ENCODE measurements around the gene JAZF1.

Gene JAZF1

DNA sequence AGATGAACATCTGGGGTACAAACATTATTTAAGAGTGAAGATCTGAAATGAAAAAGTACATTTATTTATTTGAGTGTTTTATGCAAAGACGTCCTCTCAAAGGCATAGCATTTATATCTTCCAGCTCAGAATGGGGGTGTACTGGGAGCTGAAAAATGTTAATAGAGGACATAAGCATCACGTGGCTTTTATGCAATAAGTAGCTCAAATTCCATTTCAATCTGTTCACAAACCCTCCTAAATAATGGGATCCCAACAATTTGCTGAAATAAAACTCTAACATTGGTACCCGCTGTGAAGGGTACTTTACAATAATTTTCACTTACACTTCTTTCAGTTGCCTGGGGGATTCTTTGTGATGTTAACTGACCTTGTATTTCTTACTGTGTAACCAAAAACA, 268.7 kb downstream of the JAZF1 start:
- Histone ChIP-seq H3K4me2 (ENCODE audit: insufficient read depth, low read length, poor library complexity, severe bottlenecking) (no peak overlapping the region), H3K4ac (ENCODE audit: low read length) (no peak overlapping the region), H3K4me1 (ENCODE audit: control insufficient read depth in 2 of 2, insufficient read depth in 1 of 2, low read depth in 1 of 2, low read length in 2 of 2) (peaks cover 5 to 14% of the 10 kb centered on the region in 2 donors), H3K14ac (ENCODE audit: low read length) (no peak overlapping the region), H3K27ac (replicated peaks; ENCODE audit: low read length) (no peak overlapping the region), H4K91ac (ENCODE audit: low read depth, low read length, poor library complexity) (no peak overlapping the region), H2AK5ac (ENCODE audit: low read depth, low read length) (no peak overlapping the region), H2BK12ac (ENCODE audit: low read length) (no peak overlapping the region), H3K79me1 (ENCODE audit: low read depth, low read length) (no peaks in the 10 kb centered on the region), H2BK15ac (ENCODE audit: low read length) (no peak overlapping the region), H3K9me3 (replicated peaks in 1 of 2; ENCODE audit: control insufficient read depth in 2 of 2, insufficient read depth in 1 of 2, low read depth in 1 of 2, low read length in 2 of 2) (no peaks in the 10 kb centered on the region), H4K8ac (ENCODE audit: low read depth, low read length) (no peak overlapping the region), H3K23ac (ENCODE audit: low read depth, low read length, poor library complexity) (no peak overlapping the region), H3K4me3 (ENCODE audit: low read length in 2 of 2) (no peak overlapping the region), H3K9ac (ENCODE audit: low read depth, low read length, poor library complexity) (no peak overlapping the region), H2BK5ac (ENCODE audit: low read length) (no peak overlapping the region), H3K27me3 (ENCODE audit: control insufficient read depth in 3 of 3, insufficient read depth in 3 of 3, low read depth in 1 of 3, low read length in 3 of 3) (no peaks in the 10 kb centered on the region), H2AFZ (ENCODE audit: low read length) (no peak overlapping the region), H2BK120ac (ENCODE audit: low read depth, low read length) (no peak overlapping the region), H3K36me3 (replicated peaks in 1 of 2; ENCODE audit: control insufficient read depth in 2 of 2, insufficient read depth in 2 of 2, low read length in 2 of 2) (no peaks in the 10 kb centered on the region), H3K18ac (ENCODE audit: low read length) (no peak overlapping the region)
- no CpG with 5 or more reads among the region's 3 CpGs for WGBS, 2 donors (ENCODE audit: extremely low coverage in 2 of 2, insufficient read length in 2 of 2, insufficient replicate concordance in 1 of 2)
- no peak for DNase-seq (ENCODE audit: low spot score)

DNA sequence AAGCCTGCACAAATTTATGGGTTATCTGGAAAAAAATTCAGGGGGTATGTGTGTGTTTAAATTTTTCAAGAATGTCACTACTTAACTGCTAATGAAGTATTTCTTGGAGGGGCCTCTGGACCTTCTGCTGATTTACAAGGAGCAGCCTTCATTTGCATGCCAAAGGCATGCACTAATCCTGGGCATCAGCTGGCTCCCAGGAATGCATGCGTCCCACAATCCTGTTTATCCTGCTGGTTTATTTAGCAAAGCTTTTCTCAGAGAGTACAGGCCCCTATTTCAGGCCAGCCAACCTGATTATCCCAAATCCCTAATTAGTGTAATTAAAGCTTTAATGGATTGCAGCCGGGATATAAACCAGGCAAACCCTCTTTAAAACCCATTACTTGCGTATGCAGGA, 270.3 kb downstream of the JAZF1 start:
- Histone ChIP-seq H3K14ac (ENCODE audit: low read length) (no peak overlapping the region), H3K4me1 (ENCODE audit: control insufficient read depth in 2 of 2, insufficient read depth in 1 of 2, low read depth in 1 of 2, low read length in 2 of 2) (peaks cover 9 to 17% of the 10 kb centered on the region in 2 donors), H3K4ac (ENCODE audit: low read length) (no peak overlapping the region), H3K4me3 (ENCODE audit: low read length in 2 of 2) (no peak overlapping the region), H2AFZ (ENCODE audit: low read length) (peak overlapping the region; percentile 2), H2AK5ac (ENCODE audit: low read depth, low read length) (no peak overlapping the region), H2BK12ac (ENCODE audit: low read length) (no peak overlapping the region), H3K4me2 (ENCODE audit: insufficient read depth, low read length, poor library complexity, severe bottlenecking) (peak overlapping the region; percentile 35), H3K23ac (ENCODE audit: low read depth, low read length, poor library complexity) (no peak overlapping the region), H4K91ac (ENCODE audit: low read depth, low read length, poor library complexity) (no peak overlapping the region), H3K9me3 (replicated peaks in 1 of 2; ENCODE audit: control insufficient read depth in 2 of 2, insufficient read depth in 1 of 2, low read depth in 1 of 2, low read length in 2 of 2) (no peaks in the 10 kb centered on the region), H3K27ac (replicated peaks; ENCODE audit: low read length) (peak overlapping the region; percentile 74), H2BK5ac (ENCODE audit: low read length) (no peak overlapping the region), H3K79me1 (ENCODE audit: low read depth, low read length) (no peaks in the 10 kb centered on the region), H3K18ac (ENCODE audit: low read length) (no peak overlapping the region), H3K9ac (ENCODE audit: low read depth, low read length, poor library complexity) (no peak overlapping the region), H2BK120ac (ENCODE audit: low read depth, low read length) (no peak overlapping the region), H3K27me3 (ENCODE audit: control insufficient read depth in 3 of 3, insufficient read depth in 3 of 3, low read depth in 1 of 3, low read length in 3 of 3) (no peaks in the 10 kb centered on the region), H2BK15ac (ENCODE audit: low read length) (no peak overlapping the region), H4K8ac (ENCODE audit: low read depth, low read length) (no peak overlapping the region), H3K36me3 (replicated peaks in 1 of 2; ENCODE audit: control insufficient read depth in 2 of 2, insufficient read depth in 2 of 2, low read length in 2 of 2) (no peaks in the 10 kb centered on the region)
- WGBS, 2 donors (ENCODE audit: extremely low coverage in 2 of 2, insufficient read length in 2 of 2, insufficient replicate concordance in 1 of 2), result no CpG with 5 or more reads among the region's 3 CpGs
- DNase-seq (ENCODE audit: low spot score), result peak; percentile 82

DNA sequence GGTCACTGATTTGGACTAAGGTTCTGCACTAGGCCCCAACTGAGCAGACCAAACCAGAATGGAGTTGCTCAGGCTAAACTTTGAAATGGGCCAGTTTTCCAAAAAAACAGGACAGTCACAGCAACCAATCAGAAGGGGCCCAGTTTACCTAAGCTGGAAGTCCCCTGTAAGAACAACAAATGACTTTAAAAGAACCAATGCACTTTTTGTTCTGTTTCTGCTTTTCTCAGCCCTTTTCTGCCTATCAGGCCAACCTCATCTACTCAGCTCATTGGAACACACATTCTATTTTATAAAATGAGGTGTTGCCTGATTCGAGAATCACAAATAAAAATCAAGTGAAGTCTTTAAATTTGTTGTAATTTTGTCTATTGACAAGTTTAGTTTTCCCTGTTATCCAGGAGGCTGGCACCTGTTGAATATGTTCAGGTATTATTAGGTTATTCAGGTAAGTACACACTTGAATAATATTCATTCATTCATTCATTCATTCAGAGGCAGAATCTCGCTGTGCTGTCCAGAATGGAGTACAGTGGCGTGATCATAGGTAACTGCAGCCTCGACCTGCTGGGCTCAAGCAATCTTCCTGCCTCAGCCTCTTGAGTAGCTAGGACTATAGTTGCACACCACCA, 271.9 kb downstream of the JAZF1 start:
- Histone ChIP-seq H3K23ac (ENCODE audit: low read depth, low read length, poor library complexity) (no peak overlapping the region), H3K14ac (ENCODE audit: low read length) (no peak overlapping the region), H3K4me3 (ENCODE audit: low read length in 2 of 2) (no peak overlapping the region), H3K18ac (ENCODE audit: low read length) (no peak overlapping the region), H3K79me1 (ENCODE audit: low read depth, low read length) (no peaks in the 10 kb centered on the region), H2AK5ac (ENCODE audit: low read depth, low read length) (no peak overlapping the region), H2BK15ac (ENCODE audit: low read length) (no peak overlapping the region), H4K8ac (ENCODE audit: low read depth, low read length) (no peak overlapping the region), H2BK120ac (ENCODE audit: low read depth, low read length) (no peak overlapping the region), H3K9ac (ENCODE audit: low read depth, low read length, poor library complexity) (no peak overlapping the region), H3K4me1 (ENCODE audit: control insufficient read depth in 2 of 2, insufficient read depth in 1 of 2, low read depth in 1 of 2, low read length in 2 of 2) (peaks cover 9 to 11% of the 10 kb centered on the region in 2 donors), H3K27me3 (ENCODE audit: control insufficient read depth in 3 of 3, insufficient read depth in 3 of 3, low read depth in 1 of 3, low read length in 3 of 3) (no peaks in the 10 kb centered on the region), H2BK12ac (ENCODE audit: low read length) (no peak overlapping the region), H3K4ac (ENCODE audit: low read length) (no peak overlapping the region), H2AFZ (ENCODE audit: low read length) (no peak overlapping the region), H3K4me2 (ENCODE audit: insufficient read depth, low read length, poor library complexity, severe bottlenecking) (no peak overlapping the region), H3K9me3 (replicated peaks in 1 of 2; ENCODE audit: control insufficient read depth in 2 of 2, insufficient read depth in 1 of 2, low read depth in 1 of 2, low read length in 2 of 2) (no peaks in the 10 kb centered on the region), H4K91ac (ENCODE audit: low read depth, low read length, poor library complexity) (no peak overlapping the region), H3K27ac (replicated peaks; ENCODE audit: low read length) (no peak overlapping the region), H3K36me3 (replicated peaks in 1 of 2; ENCODE audit: control insufficient read depth in 2 of 2, insufficient read depth in 2 of 2, low read length in 2 of 2) (no peaks in the 10 kb centered on the region), H2BK5ac (ENCODE audit: low read length) (no peak overlapping the region)
- DNase-seq (ENCODE audit: low spot score), result no peak
- WGBS, 2 donors (ENCODE audit: extremely low coverage in 2 of 2, insufficient read length in 2 of 2, insufficient replicate concordance in 1 of 2), result no CpG with 5 or more reads among the region's 4 CpGs

DNA sequence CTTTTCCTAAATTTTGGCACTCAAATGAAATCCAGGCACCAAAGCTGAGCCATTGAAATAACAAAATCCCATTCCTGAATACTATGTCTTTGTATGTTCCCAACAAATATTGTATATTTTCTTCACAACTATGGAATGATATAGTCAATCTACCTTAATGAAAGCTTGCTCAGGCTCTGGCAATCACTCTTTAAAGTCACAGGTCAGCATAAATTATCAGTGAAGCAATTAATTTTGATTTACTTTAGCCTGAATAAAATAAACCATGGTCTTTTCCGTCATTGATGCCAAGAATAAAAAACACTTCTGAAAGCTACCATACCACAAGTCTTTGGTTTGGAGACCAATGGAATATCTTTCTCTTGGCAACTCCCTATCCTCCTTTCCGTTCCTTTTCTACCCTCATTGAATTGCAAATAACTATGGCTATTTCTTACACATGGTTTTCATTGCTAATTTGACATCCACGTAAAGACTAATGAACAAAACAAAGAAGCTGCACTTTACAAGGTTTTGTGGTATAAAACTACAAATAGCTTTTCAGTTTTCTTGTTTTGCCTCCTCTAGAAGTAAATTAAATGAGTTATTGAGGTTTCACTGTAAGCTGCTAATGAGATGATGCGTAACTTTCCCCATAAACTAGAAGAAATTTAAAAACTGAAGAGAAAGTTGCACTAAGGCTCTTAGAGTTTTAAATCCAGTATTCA, 274.1 kb downstream of the JAZF1 start:
- no peak overlapping the region for H4K8ac ChIP-seq (ENCODE audit: low read depth, low read length)
- H3K4me2 ChIP-seq (ENCODE audit: insufficient read depth, low read length, poor library complexity, severe bottlenecking), result no peak overlapping the region
- no peak overlapping the region for H3K27ac ChIP-seq (replicated peaks; ENCODE audit: low read length)
- no peak overlapping the region for H3K18ac ChIP-seq (ENCODE audit: low read length)
- H2BK12ac ChIP-seq (ENCODE audit: low read length), result no peak overlapping the region
- H3K9ac ChIP-seq (ENCODE audit: low read depth, low read length, poor library complexity), result no peak overlapping the region
- peak overlapping the region; percentile 50 for H2AFZ ChIP-seq (ENCODE audit: low read length)
- DNase-seq (ENCODE audit: low spot score), result no peak
- H3K4ac ChIP-seq (ENCODE audit: low read length), result no peak overlapping the region
- no peak overlapping the region for H3K14ac ChIP-seq (ENCODE audit: low read length)
- no peak overlapping the region for H3K23ac ChIP-seq (ENCODE audit: low read depth, low read length, poor library complexity)
- no peak overlapping the region for H4K91ac ChIP-seq (ENCODE audit: low read depth, low read length, poor library complexity)
- peaks cover 8 to 9% of the 10 kb centered on the region in 2 donors for H3K4me1 ChIP-seq (ENCODE audit: control insufficient read depth in 2 of 2, insufficient read depth in 1 of 2, low read depth in 1 of 2, low read length in 2 of 2)
- H2BK5ac ChIP-seq (ENCODE audit: low read length), result no peak overlapping the region
- no peaks in the 10 kb centered on the region for H3K79me1 ChIP-seq (ENCODE audit: low read depth, low read length)
- no peak overlapping the region for H2BK120ac ChIP-seq (ENCODE audit: low read depth, low read length)
- H3K27me3 ChIP-seq (ENCODE audit: control insufficient read depth in 3 of 3, insufficient read depth in 3 of 3, low read depth in 1 of 3, low read length in 3 of 3), result no peaks in the 10 kb centered on the region
- H3K4me3 ChIP-seq (ENCODE audit: low read length in 2 of 2), result no peak overlapping the region
- H3K9me3 ChIP-seq (replicated peaks in 1 of 2; ENCODE audit: control insufficient read depth in 2 of 2, insufficient read depth in 1 of 2, low read depth in 1 of 2, low read length in 2 of 2), result no peaks in the 10 kb centered on the region
- no peaks in the 10 kb centered on the region for H3K36me3 ChIP-seq (replicated peaks in 1 of 2; ENCODE audit: control insufficient read depth in 2 of 2, insufficient read depth in 2 of 2, low read length in 2 of 2)
- no CpG with 5 or more reads among the region's 4 CpGs for WGBS, 2 donors (ENCODE audit: extremely low coverage in 2 of 2, insufficient read length in 2 of 2, insufficient replicate concordance in 1 of 2)
- no peak overlapping the region for H2AK5ac ChIP-seq (ENCODE audit: low read depth, low read length)
- peak overlapping the region; percentile 74 for H2BK15ac ChIP-seq (ENCODE audit: low read length)
